Naive thymus-derived CD4-positive, alpha-beta T cell (primary cell): Measurements from ENCODE around the gene RBBP8NL. TPM values are rescaled to one million over a fixed set of nuclear protein-coding genes. Genes with fewer than 3 reads are reported as not detected.
A peak's percentile ranks its signal among the peaks of the same experiment; 100 is the strongest.

Experiments used
- ATAC-seq: fragments of 150-1000 bp; cut with Tn5 transposase; 2 replicates; pipeline ENCODE4 v1.10.0; 2021; ENCODE audit warnings: mild to moderate bottlenecking, moderate library complexity
- CTCF ChIA-PET: fragments of 350-600 bp; sonication (Branson Sonifier 250); formaldehyde crosslinking; loops from one replicate; lab custom pipeline; 2021; ENCODE audit warnings: antibody characterized with exemption; lab: Charles Lee
- POLR2A ChIA-PET: fragments of 350-600 bp; sonication (Branson Sonifier 250); formaldehyde crosslinking; loops from one replicate; lab custom pipeline; 2021; ENCODE audit warnings: antibody characterized with exemption, inconsistent platforms; lab: Charles Lee
- DNase-seq, 9 donors: peaks; one replicate each; pipeline versions ENCODE4 v3.0.0 to v3.0.0-alpha.2; 2020 to 2022; ENCODE audit warnings: mixed read lengths in 1 of 9
- H3K27ac ChIP-seq: one replicate; pipeline ENCODE4 v1.7.0; 2013; ENCODE audit warnings: mild to moderate bottlenecking, low read depth, low read length, moderate library complexity
- H3K27me3 ChIP-seq, 2 donors: one replicate each; pipeline ENCODE4 v1.7.0; 2013; ENCODE audit warnings: low read length in 2 of 2, mild to moderate bottlenecking in 2 of 2, moderate library complexity in 2 of 2; ENCODE audit not compliant: control insufficient read depth in 2 of 2, insufficient read depth in 2 of 2
- H3K36me3 ChIP-seq, 3 experiments: 1 replicate in 2 of 3; 2 replicates in 1 of 3; pipeline ENCODE4 v1.7.0; 2013; ENCODE audit warnings: low read length in 3 of 3, mild to moderate bottlenecking in 3 of 3, moderate library complexity in 1 of 3; ENCODE audit not compliant: insufficient read depth in 3 of 3, control insufficient read depth in 2 of 3
- H3K4me1 ChIP-seq, 2 donors: one replicate each; pipeline ENCODE4 v1.7.0; 2013; ENCODE audit warnings: low read length in 2 of 2, mild to moderate bottlenecking in 2 of 2, moderate library complexity in 1 of 2; ENCODE audit not compliant: control insufficient read depth in 2 of 2, insufficient read depth in 2 of 2
- H3K4me3 ChIP-seq: 2 replicates; pipeline ENCODE4 v1.7.0; 2013; ENCODE audit warnings: mild to moderate bottlenecking, low read length
- H3K9me3 ChIP-seq, 3 experiments: 1 replicate in 2 of 3; 2 replicates in 1 of 3; pipeline ENCODE4 v1.7.0; 2013; ENCODE audit warnings: low read length in 3 of 3; ENCODE audit not compliant: control insufficient read depth in 2 of 3
- H3K27ac Mint-ChIP-seq, 9 donors: one replicate each; pipeline ENCODE4 v1.8.0; 2020 to 2022; ENCODE audit warnings: mixed read lengths in 9 of 9, mild to moderate bottlenecking in 8 of 9, moderate library complexity in 5 of 9, inconsistent platforms in 2 of 9
- H3K27me3 Mint-ChIP-seq, 5 donors: one replicate each; pipeline ENCODE4 v1.8.0; 2021 to 2022; ENCODE audit warnings: mixed read lengths in 5 of 5, mild to moderate bottlenecking in 1 of 5
- H3K36me3 Mint-ChIP-seq, 5 donors: one replicate each; pipeline ENCODE4 v1.8.0; 2020 to 2022; ENCODE audit warnings: mixed read lengths in 5 of 5, mild to moderate bottlenecking in 3 of 5, inconsistent platforms in 1 of 5
- H3K4me1 Mint-ChIP-seq, 7 donors: one replicate each; pipeline ENCODE4 v1.8.0; 2020 to 2022; ENCODE audit warnings: mixed read lengths in 7 of 7, mild to moderate bottlenecking in 3 of 7, inconsistent platforms in 1 of 7
- H3K4me3 Mint-ChIP-seq, 10 donors: one replicate each; pipeline ENCODE4 v1.8.0; 2020 to 2022; ENCODE audit warnings: mild to moderate bottlenecking in 10 of 10, mixed read lengths in 10 of 10, moderate library complexity in 6 of 10, inconsistent platforms in 2 of 10
- H3K9me3 Mint-ChIP-seq, 11 donors: one replicate each; pipeline ENCODE4 v1.8.0; 2020 to 2022; ENCODE audit warnings: mixed read lengths in 11 of 11, mild to moderate bottlenecking in 4 of 11, inconsistent platforms in 1 of 11, moderate library complexity in 1 of 11
- intact Hi-C, 2 donors: fragments of 100-400 bp; cut with micrococcal nuclease; formaldehyde crosslinking; loops; one replicate each; pipeline ENCODE4 v1.15.1; 2023
- polyA plus RNA-seq, 2 donors: library from polyadenylated mRNA; unstranded; fragments of 300-500 nt; fragmentation: Illumina TruSeq; gene quantifications; one replicate each; pipeline ENCODE4 v1.2.3, GENCODE V29; 2021
- total RNA-seq, 6 experiments: library from RNA in 5 of 6; stranded (reverse) in 5 of 6; gene quantifications; 1 replicate in 5 of 6; 2 replicates in 1 of 6; pipeline ENCODE4 v1.2.3 and lab custom pipeline; 2021 to 2026

RBBP8NL gene
- total and polyA plus RNA-seq, 7 experiments from 2014 or later = not detected

- Histone ChIP-seq H3K4me3 (no peak overlapping the region), H3K9me3 (no peaks in the 10 kb centered on the region), H3K4me1 (peaks cover 0 to 11% of the 10 kb centered on the region in 2 donors), H3K27me3 (peaks cover 0 to 20% of the 10 kb centered on the region in 2 donors), H3K36me3 (no peaks in the 10 kb centered on the region), H3K27ac (no peak overlapping the region)
- H3K9me3 Mint-ChIP-seq = no peaks in the 10 kb centered on the region
- peak overlapping the region in 1 of 10 donors; percentile 41 for H3K4me3 Mint-ChIP-seq
- DNase-seq (no peak), ATAC-seq (no peak)
- H3K36me3 Mint-ChIP-seq = no peaks in the 10 kb centered on the region
- H3K4me1 Mint-ChIP-seq = peaks cover 0 to 8% (median 0%) of the 10 kb centered on the region in 7 donors
- POLR2A ChIA-PET = no interaction called here
- intact Hi-C loops = no loop called here
- H3K27me3 Mint-ChIP-seq = peaks cover 10 to 29% (median 21%) of the 10 kb centered on the region in 5 donors
- no peak overlapping the region for H3K27ac Mint-ChIP-seq
- CTCF ChIA-PET = no interaction called here
Observed at GRCh38 chr20:62363920-62364851, 63.2 kb downstream of the RBBP8NL start.

- DNase-seq = no peak
- no peaks in the 10 kb centered on the region for H3K36me3 Mint-ChIP-seq
- no peaks in the 10 kb centered on the region for H3K9me3 Mint-ChIP-seq
- no peak overlapping the region for H3K27ac Mint-ChIP-seq
- H3K27me3 ChIP-seq = peaks cover 0 to 16% of the 10 kb centered on the region in 2 donors
- ChIA-PET CTCF (no interaction called here), POLR2A (no interaction called here)
- peaks cover 9 to 21% (median 18%) of the 10 kb centered on the region in 5 donors for H3K27me3 Mint-ChIP-seq
- no peak overlapping the region for H3K4me3 ChIP-seq
- ATAC-seq = no peak
- no peak overlapping the region for H3K4me3 Mint-ChIP-seq
- no peaks in the 10 kb centered on the region for H3K9me3 ChIP-seq
- H3K4me1 ChIP-seq = peaks cover 0 to 11% of the 10 kb centered on the region in 2 donors
- no peaks in the 10 kb centered on the region for H3K36me3 ChIP-seq
- intact Hi-C loops = no loop called here
- H3K27ac ChIP-seq = no peak overlapping the region
- H3K4me1 Mint-ChIP-seq = peaks cover 0 to 5% (median 0%) of the 10 kb centered on the region in 7 donors
Observed at GRCh38 chr20:62362991-62363919, 64.1 kb downstream of the RBBP8NL start.

- H3K4me3 Mint-ChIP-seq = no peak overlapping the region
- Histone ChIP-seq H3K9me3 (no peaks in the 10 kb centered on the region), H3K27me3 (peaks cover 0 to 9% of the 10 kb centered on the region in 2 donors), H3K4me3 (no peak overlapping the region), H3K36me3 (no peaks in the 10 kb centered on the region), H3K4me1 (peaks cover 0 to 9% of the 10 kb centered on the region in 2 donors), H3K27ac (no peak overlapping the region)
- H3K27ac Mint-ChIP-seq = no peak overlapping the region
- ATAC-seq = no peak
- DNase-seq = no peak
- ChIA-PET CTCF (no interaction called here), POLR2A (no interaction called here)
- H3K27me3 Mint-ChIP-seq = peaks cover 9 to 21% (median 14%) of the 10 kb centered on the region in 5 donors
- no peaks in the 10 kb centered on the region for H3K36me3 Mint-ChIP-seq
- peaks cover 0 to 4% (median 0%) of the 10 kb centered on the region in 7 donors for H3K4me1 Mint-ChIP-seq
- intact Hi-C loops = no loop called here
- H3K9me3 Mint-ChIP-seq = no peaks in the 10 kb centered on the region
Observed at GRCh38 chr20:62362590-62362940, 64.8 kb downstream of the RBBP8NL start.

- Histone ChIP-seq H3K27ac (no peak overlapping the region), H3K4me1 (peaks cover 0 to 7% of the 10 kb centered on the region in 2 donors), H3K27me3 (peaks cover 0 to 6% of the 10 kb centered on the region in 2 donors), H3K9me3 (no peaks in the 10 kb centered on the region), H3K4me3 (no peak overlapping the region), H3K36me3 (no peaks in the 10 kb centered on the region)
- intact Hi-C loops = no loop called here
- Mint-ChIP-seq H3K9me3 (no peaks in the 10 kb centered on the region), H3K4me3 (no peak overlapping the region), H3K4me1 (peaks cover 0 to 4% (median 0%) of the 10 kb centered on the region in 7 donors), H3K27ac (no peak overlapping the region), H3K27me3 (peaks cover 9 to 21% (median 13%) of the 10 kb centered on the region in 5 donors), H3K36me3 (no peaks in the 10 kb centered on the region)
- DNase-seq = no peak
- ChIA-PET POLR2A (no interaction called here), CTCF (no interaction called here)
- ATAC-seq = no peak
Observed at GRCh38 chr20:62361799-62362589, 65.3 kb downstream of the RBBP8NL start.

- ATAC-seq = no peak
Observed at GRCh38 chr20:62360854-62361798, 66.2 kb downstream of the RBBP8NL start.

More at GRCh38 chr20:62360854-62361798, 66.2 kb downstream of the RBBP8NL start:
- intact Hi-C loops = no loop called here
- ChIA-PET CTCF (no interaction called here), POLR2A (no interaction called here)
- Histone ChIP-seq H3K27ac (no peak overlapping the region), H3K36me3 (no peaks in the 10 kb centered on the region), H3K9me3 (no peaks in the 10 kb centered on the region), H3K4me3 (no peak overlapping the region), H3K27me3 (peaks cover 0 to 4% of the 10 kb centered on the region in 2 donors), H3K4me1 (peaks cover 0 to 3% of the 10 kb centered on the region in 2 donors)
- no peaks in the 10 kb centered on the region for H3K36me3 Mint-ChIP-seq
- no peak overlapping the region for H3K27ac Mint-ChIP-seq
- H3K4me3 Mint-ChIP-seq = no peak overlapping the region
- H3K4me1 Mint-ChIP-seq = peaks cover 0 to 4% (median 0%) of the 10 kb centered on the region in 7 donors
- H3K27me3 Mint-ChIP-seq = peaks cover 9 to 21% (median 13%) of the 10 kb centered on the region in 5 donors
- H3K9me3 Mint-ChIP-seq = no peaks in the 10 kb centered on the region
- DNase-seq = no peak
